ENCODE data around the gene DCLRE1C.

DNA sequence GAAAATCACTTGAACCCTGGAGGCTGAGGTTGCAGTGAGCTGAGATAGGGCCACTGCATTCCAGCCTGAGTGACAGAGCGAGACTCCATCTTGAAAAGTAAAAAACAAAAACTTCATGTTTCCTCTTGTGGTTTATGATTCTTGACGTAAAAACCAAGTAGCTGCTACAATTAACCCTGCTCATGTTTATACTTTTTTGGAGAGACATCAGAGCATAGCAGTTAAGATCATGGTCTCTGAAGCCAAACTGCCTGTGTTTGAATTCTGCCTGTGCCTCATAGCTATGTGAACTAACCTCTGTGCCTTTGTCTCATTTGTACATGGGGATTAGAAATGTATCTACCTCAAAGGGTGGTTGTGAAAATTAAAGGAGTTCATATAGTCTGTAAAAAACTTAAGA lies 48.0 kb downstream of the DCLRE1C start:
- TF ChIP-seq, protein P1, sequence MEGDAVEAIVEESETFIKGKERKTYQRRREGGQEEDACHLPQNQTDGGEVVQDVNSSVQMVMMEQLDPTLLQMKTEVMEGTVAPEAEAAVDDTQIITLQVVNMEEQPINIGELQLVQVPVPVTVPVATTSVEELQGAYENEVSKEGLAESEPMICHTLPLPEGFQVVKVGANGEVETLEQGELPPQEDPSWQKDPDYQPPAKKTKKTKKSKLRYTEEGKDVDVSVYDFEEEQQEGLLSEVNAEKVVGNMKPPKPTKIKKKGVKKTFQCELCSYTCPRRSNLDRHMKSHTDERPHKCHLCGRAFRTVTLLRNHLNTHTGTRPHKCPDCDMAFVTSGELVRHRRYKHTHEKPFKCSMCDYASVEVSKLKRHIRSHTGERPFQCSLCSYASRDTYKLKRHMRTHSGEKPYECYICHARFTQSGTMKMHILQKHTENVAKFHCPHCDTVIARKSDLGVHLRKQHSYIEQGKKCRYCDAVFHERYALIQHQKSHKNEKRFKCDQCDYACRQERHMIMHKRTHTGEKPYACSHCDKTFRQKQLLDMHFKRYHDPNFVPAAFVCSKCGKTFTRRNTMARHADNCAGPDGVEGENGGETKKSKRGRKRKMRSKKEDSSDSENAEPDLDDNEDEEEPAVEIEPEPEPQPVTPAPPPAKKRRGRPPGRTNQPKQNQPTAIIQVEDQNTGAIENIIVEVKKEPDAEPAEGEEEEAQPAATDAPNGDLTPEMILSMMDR (IDR thresholded peaks at IDR 0.05; ENCODE audit: low read depth, low read length, missing input control), result no peak
- TF ChIP-seq, protein P2, sequence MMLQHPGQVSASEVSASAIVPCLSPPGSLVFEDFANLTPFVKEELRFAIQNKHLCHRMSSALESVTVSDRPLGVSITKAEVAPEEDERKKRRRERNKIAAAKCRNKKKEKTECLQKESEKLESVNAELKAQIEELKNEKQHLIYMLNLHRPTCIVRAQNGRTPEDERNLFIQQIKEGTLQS (IDR thresholded peaks at IDR 0.05), result no peak
- TF ChIP-seq, protein P3, sequence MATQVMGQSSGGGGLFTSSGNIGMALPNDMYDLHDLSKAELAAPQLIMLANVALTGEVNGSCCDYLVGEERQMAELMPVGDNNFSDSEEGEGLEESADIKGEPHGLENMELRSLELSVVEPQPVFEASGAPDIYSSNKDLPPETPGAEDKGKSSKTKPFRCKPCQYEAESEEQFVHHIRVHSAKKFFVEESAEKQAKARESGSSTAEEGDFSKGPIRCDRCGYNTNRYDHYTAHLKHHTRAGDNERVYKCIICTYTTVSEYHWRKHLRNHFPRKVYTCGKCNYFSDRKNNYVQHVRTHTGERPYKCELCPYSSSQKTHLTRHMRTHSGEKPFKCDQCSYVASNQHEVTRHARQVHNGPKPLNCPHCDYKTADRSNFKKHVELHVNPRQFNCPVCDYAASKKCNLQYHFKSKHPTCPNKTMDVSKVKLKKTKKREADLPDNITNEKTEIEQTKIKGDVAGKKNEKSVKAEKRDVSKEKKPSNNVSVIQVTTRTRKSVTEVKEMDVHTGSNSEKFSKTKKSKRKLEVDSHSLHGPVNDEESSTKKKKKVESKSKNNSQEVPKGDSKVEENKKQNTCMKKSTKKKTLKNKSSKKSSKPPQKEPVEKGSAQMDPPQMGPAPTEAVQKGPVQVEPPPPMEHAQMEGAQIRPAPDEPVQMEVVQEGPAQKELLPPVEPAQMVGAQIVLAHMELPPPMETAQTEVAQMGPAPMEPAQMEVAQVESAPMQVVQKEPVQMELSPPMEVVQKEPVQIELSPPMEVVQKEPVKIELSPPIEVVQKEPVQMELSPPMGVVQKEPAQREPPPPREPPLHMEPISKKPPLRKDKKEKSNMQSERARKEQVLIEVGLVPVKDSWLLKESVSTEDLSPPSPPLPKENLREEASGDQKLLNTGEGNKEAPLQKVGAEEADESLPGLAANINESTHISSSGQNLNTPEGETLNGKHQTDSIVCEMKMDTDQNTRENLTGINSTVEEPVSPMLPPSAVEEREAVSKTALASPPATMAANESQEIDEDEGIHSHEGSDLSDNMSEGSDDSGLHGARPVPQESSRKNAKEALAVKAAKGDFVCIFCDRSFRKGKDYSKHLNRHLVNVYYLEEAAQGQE (IDR thresholded peaks at IDR 0.05), result no peak
- TF ChIP-seq TAF1 (conservative IDR thresholded peaks at IDR 0.05) (no peak), SP1 (IDR thresholded peaks at IDR 0.05) (no peak), RAD21 (IDR thresholded peaks at IDR 0.05) (no peak), YY1 (IDR thresholded peaks at IDR 0.05) (no peak), JUND (IDR thresholded peaks at IDR 0.05) (no peak)
- TF ChIP-seq, protein P4, sequence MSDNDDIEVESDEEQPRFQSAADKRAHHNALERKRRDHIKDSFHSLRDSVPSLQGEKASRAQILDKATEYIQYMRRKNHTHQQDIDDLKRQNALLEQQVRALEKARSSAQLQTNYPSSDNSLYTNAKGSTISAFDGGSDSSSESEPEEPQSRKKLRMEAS (IDR thresholded peaks at IDR 0.05), result no peak
- TF ChIP-seq, protein P5, sequence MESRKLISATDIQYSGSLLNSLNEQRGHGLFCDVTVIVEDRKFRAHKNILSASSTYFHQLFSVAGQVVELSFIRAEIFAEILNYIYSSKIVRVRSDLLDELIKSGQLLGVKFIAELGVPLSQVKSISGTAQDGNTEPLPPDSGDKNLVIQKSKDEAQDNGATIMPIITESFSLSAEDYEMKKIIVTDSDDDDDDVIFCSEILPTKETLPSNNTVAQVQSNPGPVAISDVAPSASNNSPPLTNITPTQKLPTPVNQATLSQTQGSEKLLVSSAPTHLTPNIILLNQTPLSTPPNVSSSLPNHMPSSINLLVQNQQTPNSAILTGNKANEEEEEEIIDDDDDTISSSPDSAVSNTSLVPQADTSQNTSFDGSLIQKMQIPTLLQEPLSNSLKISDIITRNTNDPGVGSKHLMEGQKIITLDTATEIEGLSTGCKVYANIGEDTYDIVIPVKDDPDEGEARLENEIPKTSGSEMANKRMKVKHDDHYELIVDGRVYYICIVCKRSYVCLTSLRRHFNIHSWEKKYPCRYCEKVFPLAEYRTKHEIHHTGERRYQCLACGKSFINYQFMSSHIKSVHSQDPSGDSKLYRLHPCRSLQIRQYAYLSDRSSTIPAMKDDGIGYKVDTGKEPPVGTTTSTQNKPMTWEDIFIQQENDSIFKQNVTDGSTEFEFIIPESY (IDR thresholded peaks at IDR 0.05), result no peak
